Activated CD4-positive, alpha-beta T cell treated with anti-CD3 and anti-CD28 coated beads, Interleukin-2, amount 50 U/mL, for 48 hours (primary cell): ENCODE measurements around the gene PRDM1.

ENCODE experiments used
- DNase-seq, 2 experiments: peaks; one replicate each; pipeline ENCODE4 v3.0.0-alpha.2; 2020

The PRDM1 gene

GRCh38 chr6:106118835-106119431 is 32.8 kb downstream of the PRDM1 start:
- DNase-seq: peak in 1 of 2 experiments; percentile 46

GRCh38 chr6:106119546-106119945 is 33.4 kb downstream of the PRDM1 start:
- DNase-seq: no peak

GRCh38 chr6:106120006-106120405 is 33.9 kb downstream of the PRDM1 start:
- DNase-seq: no peak

- no peak for DNase-seq
Observed at GRCh38 chr6:106120406-106120805, 34.3 kb downstream of the PRDM1 start.

GRCh38 chr6:106122306-106122918 is 36.3 kb downstream of the PRDM1 start:
- DNase-seq: no peak

- DNase-seq: no peak
Observed at GRCh38 chr6:106122938-106123656, 37.0 kb downstream of the PRDM1 start.

- no peak for DNase-seq
Observed at GRCh38 chr6:106124015-106124414, 37.9 kb downstream of the PRDM1 start.

GRCh38 chr6:106124437-106125430 is 38.6 kb downstream of the PRDM1 start:
- no peak for DNase-seq

- DNase-seq: peak; percentile 57 to 75
Observed at GRCh38 chr6:106125925-106126435, 39.8 kb downstream of the PRDM1 start.

GRCh38 chr6:106126482-106126881 is 40.3 kb downstream of the PRDM1 start:
- no peak for DNase-seq

GRCh38 chr6:106128981-106129781 is 43.0 kb downstream of the PRDM1 start:
- DNase-seq: no peak

- DNase-seq: no peak
Observed at GRCh38 chr6:106132153-106132698, 46.1 kb downstream of the PRDM1 start.

- DNase-seq: no peak
Observed at GRCh38 chr6:106133040-106133439, 46.9 kb downstream of the PRDM1 start.

- no peak for DNase-seq
Observed at GRCh38 chr6:106134087-106134770, 48.1 kb downstream of the PRDM1 start.

- peak; percentile 26 to 44 for DNase-seq
Observed at GRCh38 chr6:106134906-106135634, 48.9 kb downstream of the PRDM1 start.

GRCh38 chr6:106135911-106136571 is 49.9 kb downstream of the PRDM1 start:
- no peak for DNase-seq

GRCh38 chr6:106136845-106137244 is 50.7 kb downstream of the PRDM1 start:
- DNase-seq: no peak

- no peak for DNase-seq
Observed at GRCh38 chr6:106138151-106138550, 52.0 kb downstream of the PRDM1 start.

- DNase-seq: peak; percentile 59 to 65
Observed at GRCh38 chr6:106141441-106142237, 55.5 kb downstream of the PRDM1 start.
